SK-N-SH (cell line): ENCODE data around the gene ACER3. TPM values are rescaled to one million over a fixed set of nuclear protein-coding genes. Genes with fewer than 3 reads are reported as not detected.

ENCODE experiments used
- CTCF ChIA-PET: fragments of 300-600, 350-600 bp; formaldehyde crosslinking; extraction: SDS; loops from one replicate; lab custom pipeline; 2021; lab: Yijun Ruan, JAX
- POLR2A ChIA-PET: fragments of 350-600 bp; sonication (Branson Sonifier 250); formaldehyde crosslinking; extraction: SDS; loops from one replicate; lab custom pipeline; 2020; ENCODE audit warnings: antibody characterized with exemption, inconsistent platforms; lab: Yijun Ruan, JAX
- DNase-seq: peaks from one replicate; pipeline ENCODE4 v3.0.0; 2012
- H2AFZ ChIP-seq: fragments of 200-600 bp; sonication (generic); 2 replicates; pipeline ENCODE4 v1.8.1; 2016; ENCODE audit warnings: antibody characterized with exemption, mild to moderate bottlenecking, low read depth
- H3F3A ChIP-seq: fragments of 200-600 bp; sonication (generic); replicated peaks from 2 replicates; pipeline ENCODE3; 2016; ENCODE audit warnings: antibody characterized with exemption, mild to moderate bottlenecking; ENCODE audit not compliant: insufficient read depth
- H3K27ac ChIP-seq, 2 experiments: fragments of 200-500 bp in 1 of 2; fragments of 200-600 bp in 1 of 2; sonication (Bioruptor generic) in 1 of 2; sonication (generic), shearing (Covaris generic) in 1 of 2; 2 replicates each; pipeline versions ENCODE4 v1.5.1 to v1.6.1; 2014 to 2016; ENCODE audit warnings: low read depth in 2 of 2, inconsistent platforms in 1 of 2, low read length in 1 of 2, mild to moderate bottlenecking in 1 of 2, mixed read lengths in 1 of 2
- H3K27me3 ChIP-seq: fragments of 200-600 bp; sonication (generic), shearing (Covaris generic); 2 replicates; pipeline ENCODE4 v1.6.1; 2016; ENCODE audit warnings: mixed run types; ENCODE audit not compliant: insufficient read depth
- H3K36me3 ChIP-seq, 2 experiments: fragments of 200-500 bp in 1 of 2; fragments of 200-600 bp in 1 of 2; sonication (Bioruptor generic) in 1 of 2; sonication (generic) in 1 of 2; replicated peaks in 1 of 2; 2 replicates each; pipeline versions ENCODE3 to v1.5.1; 2014 to 2016; ENCODE audit warnings: low read length in 1 of 2, mild to moderate bottlenecking in 1 of 2; ENCODE audit not compliant: insufficient read depth in 2 of 2, control insufficient read depth in 1 of 2
- H3K4me1 ChIP-seq, 2 experiments: fragments of 200-500 bp in 1 of 2; fragments of 200-600 bp in 1 of 2; sonication (Bioruptor generic) in 1 of 2; sonication (generic), shearing (Covaris generic) in 1 of 2; 2 replicates each; pipeline versions ENCODE4 v1.5.1 to v1.6.1; 2014 to 2016; ENCODE audit warnings: low read depth in 1 of 2, low read length in 1 of 2, mixed run types in 1 of 2; ENCODE audit not compliant: insufficient read depth in 2 of 2, control insufficient read depth in 1 of 2
- H3K4me2 ChIP-seq: fragments of 200-600 bp; sonication (generic), shearing (Covaris generic); 2 replicates; pipeline ENCODE4 v1.6.1; 2017; ENCODE audit warnings: mixed run types
- H3K4me3 ChIP-seq, 2 experiments: fragments of 200-500 bp in 1 of 2; fragments of 200-600 bp in 1 of 2; sonication (Bioruptor generic) in 1 of 2; sonication (generic), shearing (Covaris generic) in 1 of 2; 2 replicates each; pipeline versions ENCODE4 v1.5.1 to v1.8.1; 2014 to 2016; ENCODE audit warnings: low read depth in 2 of 2, inconsistent platforms in 1 of 2, low read length in 1 of 2, mild to moderate bottlenecking in 1 of 2, mixed read lengths in 1 of 2, moderate library complexity in 1 of 2
- H3K79me2 ChIP-seq: fragments of 200-600 bp; sonication (generic); 2 replicates; pipeline ENCODE4 v1.8.1; 2017; ENCODE audit warnings: mild to moderate bottlenecking; ENCODE audit not compliant: insufficient read depth
- H3K9ac ChIP-seq: fragments of 200-600 bp; sonication (generic); 2 replicates; pipeline ENCODE4 v1.6.1; 2017; ENCODE audit warnings: mixed run types
- H3K9me2 ChIP-seq: fragments of 200-600 bp; sonication (generic); 2 replicates; pipeline ENCODE4 v1.6.1; 2017; ENCODE audit warnings: mixed run types
- H3K9me3 ChIP-seq: fragments of 200-600 bp; sonication (generic); 2 replicates; pipeline ENCODE4 v1.6.1; 2017; ENCODE audit warnings: mixed run types, mild to moderate bottlenecking, moderate library complexity
- H4K20me1 ChIP-seq: fragments of 200-600 bp; sonication (generic); 2 replicates; pipeline ENCODE4 v1.6.1; 2017; ENCODE audit warnings: mild to moderate bottlenecking, mixed run types; ENCODE audit not compliant: insufficient read depth
- CHD2 ChIP-seq: fragments of 150-350 bp; IDR thresholded peaks from 2 replicates; pipeline ENCODE4 v1.6.1; 2018; ENCODE audit warnings: low read length; ENCODE audit not compliant: partially characterized antibody
- CTCF ChIP-seq: fragments of 200-600 bp; sonication (generic); IDR thresholded peaks from 2 replicates; pipeline ENCODE4 v1.6.1; 2017; ENCODE audit warnings: antibody characterized with exemption, mild to moderate bottlenecking, moderate library complexity
- ELF1 ChIP-seq: IDR thresholded peaks from 2 replicates; pipeline ENCODE4 v1.4.0; 2012
- FOSL2 ChIP-seq: IDR thresholded peaks from 2 replicates; pipeline ENCODE4 v1.4.0; 2012; ENCODE audit warnings: low read depth, mild to moderate bottlenecking, moderate library complexity, borderline replicate concordance
- GATA2 ChIP-seq: sonication (generic); formaldehyde crosslinking; IDR thresholded peaks from 2 replicates; pipeline ENCODE4 v1.5.0; 2020; ENCODE audit warnings: mild to moderate bottlenecking, missing genetic modification reagents
- MAX ChIP-seq: IDR thresholded peaks from 2 replicates; pipeline ENCODE4 v1.4.0; 2012; ENCODE audit warnings: low read depth
- POLR2AphosphoS5 ChIP-seq: IDR thresholded peaks from 2 replicates; pipeline ENCODE4 v1.6.1; 2012; ENCODE audit warnings: low read depth, low read length
- RAD21 ChIP-seq: IDR thresholded peaks from 2 replicates; pipeline ENCODE4 v1.6.1; 2012; ENCODE audit warnings: mild to moderate bottlenecking, low read length
- REST ChIP-seq: IDR thresholded peaks from 2 replicates; pipeline ENCODE4 v1.6.1; 2012; ENCODE audit warnings: mild to moderate bottlenecking, low read depth, low read length, moderate library complexity
- TEAD4 ChIP-seq: IDR thresholded peaks from 2 replicates; pipeline ENCODE4 v1.4.0; 2012; ENCODE audit warnings: mild to moderate bottlenecking, borderline replicate concordance; ENCODE audit not compliant: insufficient read depth
- USF1 ChIP-seq: IDR thresholded peaks from 2 replicates; pipeline ENCODE4 v1.4.0; 2012; ENCODE audit warnings: low read depth, borderline replicate concordance
- ZBTB33 ChIP-seq: IDR thresholded peaks from 2 replicates; pipeline ENCODE4 v1.4.0; 2012; ENCODE audit warnings: low read depth, borderline replicate concordance
- WGBS: methylation state at CpG from one replicate; pipeline ENCODE4 v1.1.6; 2017; ENCODE audit warnings: low lambda C conversion rate; 5-methylcytosine and 5-hydroxymethylcytosine counted together
- polyA plus RNA-seq, 3 experiments: library from polyadenylated mRNA; depleted of rRNA; stranded (reverse); fragments of >200 nt; gene quantifications; 2 replicates each; pipeline ENCODE4 v1.2.3, GENCODE V29; 2012

The ACER3 gene
- polyA plus RNA-seq, 1 of the 3 experiments (the other 2 are of a cell fraction): 5.4 TPM

GRCh38 chr11:76856571-76856970, 4.1 kb upstream of the ACER3 start (continued):
- TF ChIP-seq USF1 (no peak), RAD21 (no peak), CTCF (no peak), MAX (no peak)

GRCh38 chr11:76857781-76858410, 2.8 kb upstream of the ACER3 start:
- no peak for TF ChIP-seq FOSL2
- TF ChIP-seq CTCF: no peak
- no peak for TF ChIP-seq MAX
- no peak for TF ChIP-seq ELF1
- no peak for TF ChIP-seq REST
- no peak for TF ChIP-seq GATA2 (CRISPR knock-in tag)
- no peak for TF ChIP-seq CHD2
- TF ChIP-seq ZBTB33: no peak
- TF ChIP-seq TEAD4: no peak
- no peak for TF ChIP-seq POLR2AphosphoS5
- no peaks in the 10 kb centered on the region for H3K9me3 ChIP-seq
- no peaks in the 10 kb centered on the region for H3F3A ChIP-seq
- POLR2A ChIA-PET: no interaction called here
- no peaks in the 10 kb centered on the region for H3K36me3 ChIP-seq
- H3K27me3 ChIP-seq: no peaks in the 10 kb centered on the region
- peaks cover 13% of the 10 kb centered on the region for H3K79me2 ChIP-seq
- peaks cover 7 to 10% of the 10 kb centered on the region in 2 experiments; a peak in 3 of 4 replicates for H3K4me1 ChIP-seq
- no peak overlapping the region for H3K4me3 ChIP-seq
- no peak for DNase-seq
- H4K20me1 ChIP-seq: no peaks in the 10 kb centered on the region
- H3K27ac ChIP-seq: no peak overlapping the region
- H3K9me2 ChIP-seq: no peaks in the 10 kb centered on the region
- no peak overlapping the region for H2AFZ ChIP-seq
- H3K4me2 ChIP-seq: no peak overlapping the region
- CTCF ChIA-PET: no interaction called here
- no peak overlapping the region for H3K9ac ChIP-seq
- 63% methylated on average over 6 of the region's 6 CpGs for WGBS
